Measurements from ENCODE around the gene RPS27L. TPM values are rescaled to one million over a fixed set of nuclear protein-coding genes. Genes with fewer than 3 reads are reported as not detected.

RPS27L gene
- total and polyA plus RNA-seq, 9 of the 15 experiments (the other 6 are each of a cell fraction or from before 2014, with no cell fraction given): 72.2 to 382 (median 116) TPM

GRCh38 chr15:63157891-63158431 is 684 bp upstream of the RPS27L start (continued):
- 0 out of 2 replicates have a peak, but pooled peaks have one; percentile 19 for TF ChIP-seq ZBTB40 (IDR thresholded peaks at IDR 0.05)
- no peak for TF ChIP-seq ZBTB40 (CRISPR knock-in tag; IDR thresholded peaks at IDR 0.05)
- no peak for TF ChIP-seq RBM15 (IDR thresholded peaks at IDR 0.05; ENCODE audit: insufficient read depth, low read length)
- 0 out of 2 replicates have a peak, but pooled peaks have one; percentile 31 for TF ChIP-seq HDAC2 (IDR thresholded peaks at IDR 0.05)
- TF ChIP-seq, protein P1, sequence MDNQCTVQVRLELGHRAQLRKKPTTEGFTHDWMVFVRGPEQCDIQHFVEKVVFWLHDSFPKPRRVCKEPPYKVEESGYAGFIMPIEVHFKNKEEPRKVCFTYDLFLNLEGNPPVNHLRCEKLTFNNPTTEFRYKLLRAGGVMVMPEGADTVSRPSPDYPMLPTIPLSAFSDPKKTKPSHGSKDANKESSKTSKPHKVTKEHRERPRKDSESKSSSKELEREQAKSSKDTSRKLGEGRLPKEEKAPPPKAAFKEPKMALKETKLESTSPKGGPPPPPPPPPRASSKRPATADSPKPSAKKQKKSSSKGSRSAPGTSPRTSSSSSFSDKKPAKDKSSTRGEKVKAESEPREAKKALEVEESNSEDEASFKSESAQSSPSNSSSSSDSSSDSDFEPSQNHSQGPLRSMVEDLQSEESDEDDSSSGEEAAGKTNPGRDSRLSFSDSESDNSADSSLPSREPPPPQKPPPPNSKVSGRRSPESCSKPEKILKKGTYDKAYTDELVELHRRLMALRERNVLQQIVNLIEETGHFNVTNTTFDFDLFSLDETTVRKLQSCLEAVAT (IDR thresholded peaks at IDR 0.05): peak; percentile 3 to 70; a peak in 1 of 4 replicates
- TF ChIP-seq ZBTB17 (CRISPR knock-in tag; IDR thresholded peaks at IDR 0.05): 0 out of 2 replicates have a peak, but pooled peaks have one; percentile 6
- TF ChIP-seq FOSL1 (tag; conservative IDR thresholded peaks at IDR 0.05): peak; percentile 1; the same call in 1 of the 2 replicates
- peak; percentile 2 for TF ChIP-seq CTCFL (IDR thresholded peaks at IDR 0.05; ENCODE audit: borderline replicate concordance, insufficient read depth, low read depth, low read length, poor library complexity, severe bottlenecking)
- TF ChIP-seq NR2C2 (CRISPR knock-in tag; IDR thresholded peaks at IDR 0.05): no peak
- TF ChIP-seq NR2C2 (tag; IDR thresholded peaks at IDR 0.05): no peak
- peak; percentile 10; the same call in 1 of the 2 replicates for TF ChIP-seq L3MBTL2 (IDR thresholded peaks at IDR 0.05)
- TF ChIP-seq FOXM1 (IDR thresholded peaks at IDR 0.05; ENCODE audit: low read depth): peak; percentile 38; the same call in 1 of the 2 replicates
- TF ChIP-seq FOXM1 (CRISPR knock-in tag; IDR thresholded peaks at IDR 0.05; ENCODE audit: low read depth): no peak

Measured in K562 (cell line).